Inflammatory macrophage treated with lipopolysaccharide for 4 hours (primary cell): Measurements from ENCODE around the gene ERBB4.

ENCODE experiments used
- DNase-seq: peaks from one replicate; pipeline ENCODE4 v3.0.0-alpha.2; 2020

ERBB4 gene

DNA sequence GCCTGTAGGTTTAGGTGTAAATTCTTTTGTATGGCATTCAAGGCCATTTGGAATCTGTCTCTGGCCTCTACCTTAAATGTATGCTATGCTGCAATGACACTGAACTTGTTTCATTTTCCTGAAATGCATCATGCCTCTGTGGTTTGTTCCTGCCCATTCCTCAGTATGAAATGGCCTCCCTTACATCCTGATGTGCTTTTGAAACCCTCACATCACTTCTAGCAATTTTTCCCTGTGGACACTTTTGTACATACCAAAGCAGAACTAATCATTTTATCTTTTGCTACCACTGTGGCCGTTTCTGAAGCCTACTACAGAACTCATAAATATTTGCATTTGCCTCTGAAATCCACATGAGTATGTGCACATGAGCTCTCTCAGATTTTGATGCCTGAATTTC, 557.2 kb downstream of the ERBB4 start:
- DNase-seq = no peak

DNA sequence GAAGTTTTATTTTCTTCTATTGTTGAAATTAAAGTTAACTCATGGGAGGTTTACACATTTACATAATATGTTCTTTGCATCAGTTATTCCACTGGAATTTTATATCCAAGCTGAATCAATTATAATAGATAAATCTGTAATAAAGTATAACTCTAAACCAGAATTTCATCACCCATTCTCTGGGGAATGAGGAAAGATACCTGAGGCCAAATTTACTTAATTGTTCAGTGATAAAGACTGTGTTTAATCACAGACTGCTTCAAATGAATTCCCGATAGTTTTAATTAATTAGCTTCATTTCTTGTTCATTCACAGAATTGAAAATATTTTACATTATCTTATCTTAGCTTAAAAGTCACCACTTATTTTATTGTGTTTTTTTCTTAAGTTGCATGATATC, 562.5 kb downstream of the ERBB4 start:
- DNase-seq = no peak

DNA sequence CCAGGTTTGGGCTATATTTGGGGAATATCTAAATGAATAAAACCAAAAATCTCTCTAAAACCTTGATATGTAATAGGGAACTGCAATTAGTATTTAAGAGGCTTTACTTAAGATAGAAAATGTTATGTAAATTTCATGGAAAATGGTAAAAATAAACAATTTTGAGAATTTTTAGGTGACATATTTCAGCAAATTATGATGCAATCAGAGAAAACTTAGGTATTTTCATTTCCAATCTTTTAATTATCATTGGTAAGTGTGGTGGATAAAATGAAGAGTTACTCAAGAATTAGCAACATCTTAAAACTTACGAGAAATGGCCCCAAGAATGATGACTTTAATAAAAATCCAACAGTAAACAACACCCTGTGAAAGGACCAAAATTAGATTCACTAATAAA, 571.4 kb downstream of the ERBB4 start:
- no peak for DNase-seq

DNA sequence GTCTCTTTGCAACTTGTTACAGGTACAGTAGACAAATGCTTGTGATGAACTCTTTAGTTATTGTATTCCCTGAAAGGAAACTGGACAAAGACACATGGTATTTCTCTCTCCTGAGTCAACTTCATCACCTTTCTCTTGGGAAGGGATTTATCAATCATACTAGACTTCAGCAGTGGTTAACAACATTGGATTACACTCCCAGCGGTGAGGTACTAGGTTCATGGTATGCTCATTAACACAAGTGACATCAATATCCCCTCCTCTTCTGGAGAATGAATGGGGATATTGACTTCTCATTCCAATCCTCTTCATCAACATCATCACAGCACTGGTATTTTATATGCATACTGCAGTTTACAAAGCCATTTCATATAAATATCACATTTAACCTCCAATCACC, 574.6 kb downstream of the ERBB4 start:
- no peak for DNase-seq

DNA sequence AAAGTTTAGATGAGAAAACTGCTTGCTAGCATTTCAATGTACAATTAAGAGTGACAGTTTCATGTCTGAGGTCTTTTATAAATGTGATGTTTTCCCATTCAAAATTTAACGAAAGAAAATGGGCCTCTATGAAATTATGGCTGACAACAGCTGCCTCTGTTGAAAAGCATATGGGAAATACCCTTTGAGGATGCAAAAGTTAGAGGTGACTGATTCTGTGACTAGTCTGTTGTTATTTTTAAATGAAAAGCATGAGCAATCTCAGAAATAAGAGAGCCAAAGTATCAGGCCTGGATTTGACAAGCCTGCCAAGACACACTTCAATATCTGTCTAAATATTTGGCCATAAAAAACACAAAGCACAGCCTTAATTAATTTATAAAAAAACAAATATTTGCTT, 580.8 kb downstream of the ERBB4 start:
- DNase-seq = no peak

DNA sequence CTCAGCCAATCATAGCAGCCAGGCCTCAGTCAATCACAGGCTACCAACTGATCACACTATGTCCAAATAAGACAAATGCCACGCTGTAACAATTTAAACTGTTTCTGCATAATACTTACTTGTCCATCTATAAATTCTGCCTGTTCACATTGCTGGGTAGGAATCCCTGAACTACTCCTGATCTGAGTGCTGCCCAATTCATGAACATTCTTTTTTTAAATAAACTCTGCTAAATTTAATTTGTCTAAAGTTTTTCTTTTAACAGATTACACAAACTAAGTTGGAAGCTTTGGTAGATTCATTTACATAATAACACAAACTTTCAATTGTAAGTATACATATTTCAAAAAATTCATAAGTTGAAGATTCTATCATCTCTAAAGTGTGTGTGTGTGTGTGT, 583.0 kb downstream of the ERBB4 start:
- DNase-seq = no peak

DNA sequence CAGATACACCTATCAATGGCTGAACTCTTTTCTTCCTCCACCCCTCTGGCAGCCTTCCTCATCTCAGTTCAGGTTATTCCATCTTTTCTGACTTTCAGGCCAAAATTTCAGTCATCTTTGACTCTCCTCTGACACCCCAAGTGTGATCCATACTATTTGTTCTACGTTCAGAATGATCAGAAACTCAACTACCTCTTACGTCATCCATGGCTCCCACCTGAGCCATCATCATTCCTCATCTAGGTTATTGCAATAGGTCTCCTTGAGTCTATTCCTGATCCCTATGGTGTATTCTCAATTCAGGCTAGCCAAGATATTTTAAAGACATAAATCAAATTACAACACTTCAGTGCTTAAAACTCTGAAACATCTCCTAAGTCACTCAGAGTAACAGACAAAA, 589.7 kb downstream of the ERBB4 start:
- no peak for DNase-seq

DNA sequence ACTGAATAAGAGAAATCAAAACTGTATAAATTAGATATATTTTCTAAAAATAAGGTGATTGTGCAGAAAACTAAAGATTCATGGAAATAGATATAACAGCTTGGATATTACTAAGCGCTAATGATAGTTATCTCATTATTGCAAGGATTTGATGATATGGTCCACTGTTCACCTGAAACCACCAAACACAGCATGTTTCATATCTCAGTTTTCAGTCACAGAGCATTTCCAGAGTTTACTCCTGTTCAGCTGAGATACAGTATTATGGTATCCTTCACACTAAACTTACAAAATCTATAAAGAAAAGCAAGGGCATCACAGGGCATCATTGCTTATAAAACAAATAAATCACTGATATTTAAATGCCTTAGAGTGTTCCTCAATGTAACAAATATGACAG, 591.6 kb downstream of the ERBB4 start:
- DNase-seq = no peak

DNA sequence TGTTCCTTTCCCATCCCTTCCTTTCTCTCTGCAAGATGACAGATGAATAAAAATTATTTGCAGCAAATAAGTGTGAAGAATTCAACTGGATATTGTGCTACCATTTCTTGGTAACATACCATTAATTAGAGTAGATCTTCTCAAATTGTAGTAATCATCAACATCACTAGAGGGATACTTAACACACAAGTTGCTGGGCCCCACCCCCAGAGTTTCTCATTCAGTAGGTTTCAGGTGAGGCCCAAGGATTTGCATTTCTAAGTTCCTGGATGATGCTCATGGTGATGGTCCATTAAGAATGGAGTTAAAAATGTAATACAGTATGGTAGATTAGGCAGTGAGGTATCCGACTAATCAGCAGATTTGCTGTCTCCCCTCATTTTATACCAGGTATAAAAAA, 594.0 kb downstream of the ERBB4 start:
- no peak for DNase-seq

DNA sequence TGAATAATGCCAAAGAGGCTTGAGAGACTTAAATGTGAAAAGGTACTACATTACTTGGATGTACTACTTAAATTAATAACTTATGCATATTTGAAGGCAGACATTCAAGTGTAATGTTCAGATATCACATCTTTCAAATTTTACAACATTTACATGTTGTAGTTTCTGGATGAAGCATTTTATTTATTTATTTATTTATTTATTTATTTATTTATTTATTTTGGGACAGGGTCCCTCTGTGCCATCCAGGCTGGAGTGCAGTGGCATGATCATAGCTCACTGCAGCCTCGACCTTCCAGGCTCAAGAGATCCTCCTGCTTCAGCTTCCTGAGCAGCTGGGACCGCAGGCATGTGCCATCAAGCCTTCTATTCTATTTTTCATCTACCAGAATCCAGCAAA, 596.4 kb downstream of the ERBB4 start:
- no peak for DNase-seq

DNA sequence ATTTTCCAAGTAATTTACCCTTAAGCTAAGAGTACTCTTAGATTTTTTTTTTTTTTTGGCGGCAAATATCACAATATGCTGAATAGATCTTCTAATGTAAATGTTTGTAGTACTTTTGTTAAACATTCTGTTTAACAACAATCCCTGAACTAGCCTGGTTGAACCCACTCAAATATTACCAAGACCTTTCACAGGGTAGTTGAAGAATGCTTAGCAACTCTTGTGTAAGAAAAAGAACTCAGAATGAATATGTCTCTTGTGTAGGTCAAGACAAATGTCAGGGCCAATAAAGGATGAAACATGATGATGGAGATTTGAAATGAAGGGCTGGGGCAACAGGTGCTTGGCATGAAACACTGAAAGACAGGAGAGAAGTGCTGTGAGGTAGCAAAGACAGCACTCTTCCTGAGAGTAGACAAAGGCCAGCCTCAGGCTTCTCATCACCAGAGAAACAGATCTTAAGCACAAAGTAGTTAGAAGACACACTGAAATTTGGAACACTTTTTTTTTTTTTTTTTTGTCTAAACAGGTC, 597.3 kb downstream of the ERBB4 start:
- DNase-seq = no peak

DNA sequence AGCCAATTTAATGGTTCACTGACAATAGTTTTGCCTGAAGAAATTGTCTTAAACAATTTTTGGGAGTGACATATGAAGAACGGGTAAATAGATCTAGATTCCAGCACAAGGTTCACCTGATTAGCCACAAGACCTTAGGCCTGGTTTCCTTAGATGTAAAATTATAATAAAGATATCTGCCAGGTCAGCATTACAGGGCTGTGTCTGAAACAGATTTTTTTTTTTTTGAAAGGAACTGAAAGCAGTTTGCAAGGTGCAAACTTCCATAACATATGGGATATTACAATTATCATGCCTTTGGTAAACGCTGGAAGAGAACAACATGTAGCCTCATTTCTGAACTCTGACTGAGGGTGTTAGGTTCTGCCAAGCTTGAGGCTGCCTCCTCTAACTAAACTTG, 599.4 kb downstream of the ERBB4 start:
- no peak for DNase-seq

DNA sequence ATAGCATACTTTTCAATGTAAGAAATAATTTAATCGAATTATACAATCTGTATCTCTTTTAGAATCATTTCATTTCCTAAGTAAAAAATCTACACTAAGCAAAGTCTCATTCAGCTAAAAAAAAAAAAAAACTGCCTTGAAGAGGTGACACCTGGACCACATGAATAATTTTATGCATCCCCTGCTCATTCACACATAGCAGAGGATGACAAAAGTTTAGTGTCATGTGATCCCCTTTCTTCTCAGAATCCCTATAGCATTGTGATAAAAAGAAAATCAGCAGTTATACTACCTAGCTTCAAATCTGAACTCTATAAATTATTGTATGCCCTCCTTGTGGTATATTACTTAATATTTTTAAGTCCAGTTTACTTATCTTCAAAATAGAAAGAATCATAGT, 603.8 kb downstream of the ERBB4 start:
- no peak for DNase-seq

DNA sequence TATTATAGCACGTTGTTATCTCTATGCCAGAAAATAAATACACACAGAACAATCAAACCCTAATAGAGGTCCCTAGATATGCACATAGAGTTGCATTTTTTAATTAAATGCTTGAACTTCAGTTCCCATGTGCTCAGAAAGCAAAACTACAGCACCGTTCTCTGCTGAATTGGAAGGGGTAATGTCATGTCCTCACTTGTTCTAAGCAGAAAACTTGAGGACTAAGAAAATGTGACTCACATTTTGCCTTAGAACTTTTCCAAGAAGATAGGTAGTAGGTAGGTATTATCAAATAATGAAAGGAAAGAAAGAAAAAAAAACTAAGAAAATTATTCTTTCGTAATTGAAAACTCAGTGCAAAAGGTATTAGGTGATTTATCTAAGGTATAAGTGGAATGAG, 607.3 kb downstream of the ERBB4 start:
- DNase-seq = no peak

DNA sequence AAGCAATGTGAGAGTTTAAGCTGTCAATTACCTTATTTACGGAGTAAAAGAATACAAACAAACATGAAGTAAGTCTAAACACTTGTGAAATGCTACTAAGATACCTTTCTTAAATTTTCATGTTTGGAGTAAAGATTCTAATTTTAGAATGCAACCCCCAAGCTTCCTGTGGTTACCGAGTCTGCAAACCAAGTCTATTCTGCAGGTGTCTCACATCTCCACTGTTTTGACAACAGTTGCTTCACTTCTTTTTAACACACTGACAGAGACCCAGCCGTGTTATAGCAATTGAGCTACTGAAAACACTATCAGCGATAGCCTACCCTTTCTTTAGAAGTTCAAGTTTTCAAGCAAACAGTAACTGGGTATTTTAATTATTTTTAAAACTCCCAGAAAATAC, 608.3 kb downstream of the ERBB4 start:
- DNase-seq = no peak

DNA sequence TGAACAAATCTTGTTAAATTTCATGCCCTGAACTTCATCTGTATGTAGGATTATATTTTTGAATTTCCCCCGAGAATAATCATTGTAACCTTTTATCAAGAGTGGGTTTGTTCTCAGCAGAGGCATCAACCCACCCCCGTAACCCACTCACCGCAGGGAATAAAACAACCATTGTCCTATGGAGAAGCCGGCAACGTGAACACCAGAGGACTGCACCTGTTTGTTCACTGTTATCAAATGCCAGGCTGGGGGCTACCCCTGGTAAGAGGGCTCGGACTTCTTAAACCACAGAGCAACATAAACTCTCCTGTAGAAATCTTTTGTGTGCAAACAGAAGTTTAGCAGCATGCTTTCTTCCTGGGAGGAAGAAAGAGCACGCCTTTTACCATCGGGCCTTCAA, 610.4 kb downstream of the ERBB4 start:
- no peak for DNase-seq

DNA sequence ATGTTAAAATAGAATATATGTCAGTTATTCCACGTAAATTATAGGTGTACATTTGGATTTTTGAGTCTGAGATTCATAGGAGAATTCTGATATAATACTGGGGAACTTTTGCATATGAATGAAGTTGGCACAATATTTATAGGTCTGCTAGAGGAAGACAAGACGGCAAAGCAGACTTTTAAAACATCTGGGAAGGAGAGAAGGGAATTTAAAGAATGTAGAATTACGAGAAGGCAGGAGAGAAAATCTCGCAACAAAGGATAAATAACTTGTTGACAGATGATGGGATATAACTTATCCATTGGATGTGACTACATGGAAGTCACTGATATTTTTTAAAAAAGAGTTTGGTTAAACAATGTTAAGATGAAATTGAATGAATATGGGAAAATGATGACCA, 615.6 kb downstream of the ERBB4 start:
- no peak for DNase-seq

DNA sequence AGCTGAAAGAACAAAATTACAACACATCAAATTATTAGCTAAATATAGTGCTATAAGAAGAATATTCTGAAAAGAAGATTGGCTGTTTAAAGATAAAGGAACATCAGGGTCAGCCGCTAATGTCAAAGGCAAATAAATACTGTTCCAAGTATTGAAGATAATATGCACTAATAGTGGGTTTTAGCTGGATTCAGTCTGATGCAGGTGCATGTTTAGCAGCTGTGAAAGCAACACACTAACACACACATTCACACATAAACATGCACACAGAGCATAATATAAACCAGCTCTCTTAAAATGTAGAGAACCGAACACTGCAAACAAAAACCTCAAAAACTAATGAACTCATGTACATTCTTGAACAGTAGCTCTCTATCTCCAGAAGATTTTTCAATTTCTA, 634.6 kb downstream of the ERBB4 start:
- no peak for DNase-seq

DNA sequence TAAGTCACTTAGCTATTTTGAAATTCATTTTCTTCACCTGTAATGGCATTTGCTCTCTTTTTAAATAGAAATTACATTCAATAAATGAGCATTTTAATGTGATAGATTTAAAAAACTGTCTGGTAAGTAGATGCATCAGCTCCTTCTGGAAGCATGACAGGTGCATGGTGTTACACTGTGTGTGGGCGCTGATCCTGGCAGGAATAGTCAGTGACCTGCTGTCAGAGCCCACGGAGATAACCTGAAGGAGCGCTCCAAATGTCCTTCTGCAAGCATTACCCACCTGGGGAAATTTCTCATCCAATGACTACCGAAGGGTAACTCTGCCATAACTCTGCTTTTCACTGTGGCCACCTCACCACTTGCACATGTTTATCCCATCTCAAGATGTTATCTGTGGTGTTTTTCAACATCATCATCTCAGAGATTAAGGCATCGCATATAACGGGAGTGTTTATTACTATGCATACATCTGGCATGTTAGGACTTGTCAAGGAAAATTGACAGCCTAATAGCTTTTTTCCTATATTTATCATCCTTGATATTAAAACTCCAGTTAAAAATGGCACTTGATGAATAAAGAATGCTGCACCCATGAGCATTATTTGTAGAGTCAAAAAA, 637.3 kb downstream of the ERBB4 start:
- no peak for DNase-seq

DNA sequence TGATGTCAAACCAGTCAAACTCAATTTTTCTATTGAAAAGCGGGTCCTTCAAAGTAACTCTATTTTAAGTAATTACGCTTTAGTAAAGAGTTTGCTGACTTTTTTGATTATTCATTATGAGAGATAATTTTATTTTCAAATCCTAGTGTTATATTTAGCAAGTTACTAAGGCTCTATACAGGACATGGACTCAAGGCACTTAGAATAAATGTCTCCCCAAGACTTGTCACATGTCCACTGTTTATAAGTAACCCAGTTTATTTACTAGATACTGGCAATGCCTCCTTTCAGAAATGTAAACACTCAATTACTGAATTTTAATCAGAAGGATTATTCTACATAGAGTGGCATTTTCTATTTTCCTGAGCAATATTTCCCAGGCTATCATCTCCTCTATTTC, 638.1 kb downstream of the ERBB4 start:
- DNase-seq = no peak

DNA sequence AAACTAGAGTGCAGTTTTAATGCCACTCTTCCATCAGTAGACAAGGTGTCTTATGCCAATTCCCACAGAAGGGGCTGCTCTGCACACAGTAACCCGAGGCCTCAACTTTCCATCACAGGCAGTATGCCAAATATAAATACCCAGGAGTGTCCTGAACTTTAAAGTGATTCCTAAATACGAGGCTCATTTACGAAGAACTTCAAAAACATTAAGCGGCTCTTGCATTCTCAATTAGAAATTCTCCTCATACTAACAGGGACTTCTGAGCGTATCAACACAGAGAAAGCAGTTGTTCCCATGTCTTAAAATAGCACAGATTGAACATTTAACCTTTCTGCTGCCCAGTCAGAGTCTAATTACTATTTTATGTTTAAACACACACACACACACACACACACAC, 638.6 kb downstream of the ERBB4 start:
- DNase-seq = no peak

DNA sequence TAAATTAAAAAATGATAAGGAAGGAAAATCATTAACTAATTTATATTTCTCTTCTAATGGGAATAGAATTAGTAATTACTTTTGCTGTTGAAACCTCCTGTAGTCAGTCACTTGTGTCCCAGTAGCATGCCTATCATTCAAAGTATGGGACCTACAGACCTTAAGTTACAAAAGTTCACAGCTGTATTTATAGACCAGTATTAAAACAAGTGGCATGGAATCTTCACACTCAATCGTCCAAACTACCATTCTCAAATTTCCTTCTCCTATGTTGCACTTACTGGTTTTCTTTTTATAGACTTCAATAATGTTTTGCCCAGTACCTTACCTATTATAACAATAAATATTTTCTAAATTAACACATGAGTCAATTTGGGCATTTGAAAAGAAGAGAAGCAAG, 639.9 kb downstream of the ERBB4 start:
- DNase-seq = no peak

DNA sequence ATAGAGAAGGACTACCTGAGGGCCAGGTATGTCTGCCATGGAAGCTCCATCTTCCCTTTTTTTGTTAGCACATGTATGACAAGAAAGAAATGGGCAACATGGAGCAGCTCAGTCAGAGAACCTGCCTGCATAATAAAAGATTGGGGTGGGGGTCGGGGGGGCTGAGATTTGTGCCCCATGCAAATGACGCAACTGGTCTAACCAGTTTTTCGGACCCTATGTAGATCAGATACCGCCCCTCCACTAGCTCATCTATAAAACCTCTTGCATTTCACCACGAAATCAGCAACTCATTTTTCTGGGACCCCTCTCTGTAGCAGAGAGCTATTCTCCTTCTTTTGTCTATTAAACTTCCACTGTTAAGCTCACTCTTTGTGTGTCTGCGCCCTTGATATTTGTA, 657.2 kb downstream of the ERBB4 start:
- DNase-seq = no peak

DNA sequence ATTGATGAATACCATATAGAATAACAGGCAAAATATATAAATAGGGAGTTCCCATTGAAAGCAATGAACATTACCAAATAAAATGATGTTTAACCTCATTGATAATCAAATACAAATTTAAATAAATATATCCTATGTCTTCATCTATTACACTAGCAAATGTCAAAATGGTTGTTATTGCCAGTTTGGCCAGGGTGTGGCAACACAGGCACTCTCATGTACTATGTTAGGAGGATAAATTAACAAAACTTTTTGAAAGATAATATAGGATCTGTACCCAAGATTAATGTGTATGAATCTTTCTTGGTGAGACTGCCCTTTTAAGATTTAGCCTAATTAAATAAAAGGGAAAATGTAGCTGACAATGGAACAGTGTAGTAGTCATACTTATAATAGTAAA, 659.3 kb downstream of the ERBB4 start:
- no peak for DNase-seq

DNA sequence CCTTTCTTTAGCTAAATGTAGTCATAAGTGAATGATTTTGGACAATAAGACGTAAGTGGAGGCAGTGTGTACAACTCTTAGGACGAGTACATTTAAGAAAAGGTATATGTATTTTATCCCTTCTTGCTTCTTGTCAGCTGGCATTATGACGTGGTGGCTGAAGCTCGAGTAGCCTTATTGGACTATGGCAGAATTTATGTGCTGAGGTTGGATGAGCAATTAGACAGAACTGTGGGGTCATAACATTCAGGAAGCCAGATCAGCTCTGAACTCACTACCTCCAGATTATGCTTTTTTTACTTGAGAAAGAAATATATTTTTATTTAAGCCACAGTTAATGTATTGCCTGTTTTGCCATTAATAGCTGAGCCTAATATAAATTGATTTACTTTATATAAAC, 661.5 kb downstream of the ERBB4 start:
- no peak for DNase-seq

DNA sequence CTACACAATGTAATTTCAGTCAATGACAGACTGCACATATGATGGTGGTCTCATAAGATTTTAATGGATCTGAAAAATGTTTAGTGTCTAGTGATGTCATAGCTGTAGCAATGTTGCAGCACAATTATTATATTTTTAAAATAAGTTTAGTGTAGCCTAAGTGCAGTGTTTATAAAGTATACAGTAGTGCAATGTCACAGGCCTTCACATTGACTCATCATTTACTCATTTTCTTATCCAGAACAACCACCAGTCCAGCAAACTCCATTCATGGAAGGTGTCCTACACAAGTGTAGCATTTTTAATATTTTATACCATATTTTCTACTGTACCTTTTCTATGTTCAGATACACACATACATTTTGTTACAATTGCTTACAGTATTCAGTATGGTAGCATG, 663.1 kb downstream of the ERBB4 start:
- DNase-seq = no peak
